Heart right ventricle (tissue), 16 donors: Measurements from ENCODE around the gene LIM2. TPM values are rescaled to one million over a fixed set of nuclear protein-coding genes. Genes with fewer than 3 reads are reported as not detected.
"Not testable (repeated sequence)": the region's sequence is repeated elsewhere in the genome, so short reads cannot be mapped to it uniquely, and the experiment has no call there.

ENCODE experiments used
- ATAC-seq, 8 donors: fragments of 200-7000 bp; cut with Tn5 transposase; one replicate each; pipeline ENCODE4 v1.9.1; 2020; ENCODE audit warnings: mild to moderate bottlenecking in 8 of 8, moderate library complexity in 8 of 8, moderate number of reproducible peaks in 1 of 8
- DNase-seq, 2 donors: peaks; one replicate each; pipeline ENCODE4 v3.0.0-alpha.2; 2020
- H3K27ac ChIP-seq, 10 donors: fragments of 200-600 bp; sonication (generic) in 2 of 10; one replicate each; pipeline versions ENCODE4 v1.5.0 to v1.8.0; 2020 to 2022; ENCODE audit warnings: mild to moderate bottlenecking in 3 of 10
- H3K27me3 ChIP-seq, 7 donors: fragments of 200-600 bp; one replicate each; pipeline ENCODE4 v1.8.0; 2021 to 2022; ENCODE audit warnings: mild to moderate bottlenecking in 2 of 7
- H3K36me3 ChIP-seq, 9 donors: fragments of 200-600 bp; sonication (generic) in 1 of 9; one replicate each; pipeline versions ENCODE4 v1.5.0 to v1.8.0; 2020 to 2022; ENCODE audit warnings: mild to moderate bottlenecking in 2 of 9
- H3K4me1 ChIP-seq, 9 donors: fragments of 200-600 bp; sonication (generic) in 1 of 9; one replicate each; pipeline versions ENCODE4 v1.5.0 to v1.8.0; 2020 to 2022; ENCODE audit warnings: mild to moderate bottlenecking in 4 of 9
- H3K4me3 ChIP-seq, 10 donors: fragments of 200-600 bp; sonication (generic) in 2 of 10; one replicate each; pipeline versions ENCODE4 v1.5.0 to v1.8.0; 2020 to 2022; ENCODE audit warnings: mild to moderate bottlenecking in 7 of 10, moderate library complexity in 2 of 10
- H3K9me3 ChIP-seq, 11 donors: fragments of 200-600 bp in 10 of 11; sonication (generic) in 2 of 11; one replicate each; pipeline versions ENCODE4 v1.5.0 to v1.8.0; 2013 to 2022; ENCODE audit warnings: mild to moderate bottlenecking in 2 of 11, control low read depth in 1 of 11, moderate library complexity in 1 of 11
- WGBS, 2 donors: extraction: QIAGEN DNeasy Blood & Tissue Kit; methylation state at CpG; one replicate each; pipeline ENCODE4 v1.1.7; 2013; ENCODE audit warnings: inconsistent platforms in 1 of 2; 5-methylcytosine and 5-hydroxymethylcytosine counted together
- intact Hi-C, 10 donors: fragments of 100-400 bp; cut with DNase I; formaldehyde crosslinking; loops; one replicate each; pipeline versions ENCODE4 v1.11.1 to v1.14.2; 2022
- polyA plus RNA-seq, 2 donors: library from polyadenylated mRNA; stranded (reverse); fragments of 200-250 nt; gene quantifications; one replicate each; pipeline ENCODE4 v1.2.3, GENCODE V29; 2013
- total RNA-seq, 10 donors: library from RNA; stranded (reverse); fragmentation: NEBNext Ultra II Directional in 3 of 10; extraction: Animal tissue kit (Norgen Biotek cat#: 25700) in 3 of 10; gene quantifications; one replicate each; pipeline versions ENCODE4 v1.2.1 to v1.2.4, GENCODE V29; 2021 to 2023
- TF ChIP-seq, protein P1 (sequence below), 9 donors: fragments of 200-600 bp; sonication (generic) in 2 of 9; IDR thresholded peaks; one replicate each; pipeline versions ENCODE4 v1.5.0 to v1.8.0; 2021 to 2022; ENCODE audit warnings: antibody characterized with exemption in 9 of 9, mild to moderate bottlenecking in 5 of 9, moderate library complexity in 1 of 9
- donor health status: Arrhythmogenic right ventricular cardiomyopathy.
- donor health status: ischemic (EF 13 %, LVEDD 7.1; RV severe dilation, severe dysfunction).
- donor health status: healthy with polysubstance abuse.
- donor health status: DM: no; HTN: yes; CAD: no.
- donor health status: DM: no; HTN: no; CAD: no.
- donor health status: ischemic (EF 25% LVEDD 6.9; RV normal size, moderate dysfunction).
- donor health status: ischemic (EF 25% LVEDD 5.7; RV mildly dilated, moderate dysfunction).
- donor health status: healthy.
- donor health status: DM: yes; HTN: yes; CAD: no.
- donor health status: Ischemic cardiomyopathy.
- donor health status: ischemic (EF 35%, LVEDD 5.7; RV mildly dilated, moderate dysfunction).
- donor health status: nonischemic (EF 11% LVEDD 7.7; RV severe dilation, severe dysfunction).
- donor health status: DM: yes; HTN: yes; CAD: no.
- donor health status: PGD.
- donor health status: ischemic (EF 29% LVEDD 5.4; RV normal size, mild dysfunction).
- donor health status: nonischemic (EF 23%, LVEDD 6.1; RV moderate dilation, normal function).

LIM2 gene
- total and polyA plus RNA-seq, 12 donors, result not detected

GRCh38 chr19:51410950-51411748 lies 23.4 kb upstream of the LIM2 start:
- Histone ChIP-seq H3K27me3 (peaks cover 0 to 12% (median 4%) of the 10 kb centered on the region in 7 donors), H3K9me3 (peaks cover 0 to 2% (median 0%) of the 10 kb centered on the region in 11 donors), H3K4me3 (no peak overlapping the region), H3K36me3 (no peaks in the 10 kb centered on the region), H3K27ac (no peak overlapping the region), H3K4me1 (peaks cover 0 to 36% (median 0%) of the 10 kb centered on the region in 9 donors)
- intact Hi-C loops, result loop anchor here in 1 of 10 donors (5.0 kb wide), 1 partner anchor 74 kb away; no protein-coding TSS in a partner anchor
- WGBS, 2 donors, result 89 to 91% methylated on average over 15 of the region's 15 CpGs
- DNase-seq (no peak), ATAC-seq (no peak)
- TF ChIP-seq, protein P1, sequence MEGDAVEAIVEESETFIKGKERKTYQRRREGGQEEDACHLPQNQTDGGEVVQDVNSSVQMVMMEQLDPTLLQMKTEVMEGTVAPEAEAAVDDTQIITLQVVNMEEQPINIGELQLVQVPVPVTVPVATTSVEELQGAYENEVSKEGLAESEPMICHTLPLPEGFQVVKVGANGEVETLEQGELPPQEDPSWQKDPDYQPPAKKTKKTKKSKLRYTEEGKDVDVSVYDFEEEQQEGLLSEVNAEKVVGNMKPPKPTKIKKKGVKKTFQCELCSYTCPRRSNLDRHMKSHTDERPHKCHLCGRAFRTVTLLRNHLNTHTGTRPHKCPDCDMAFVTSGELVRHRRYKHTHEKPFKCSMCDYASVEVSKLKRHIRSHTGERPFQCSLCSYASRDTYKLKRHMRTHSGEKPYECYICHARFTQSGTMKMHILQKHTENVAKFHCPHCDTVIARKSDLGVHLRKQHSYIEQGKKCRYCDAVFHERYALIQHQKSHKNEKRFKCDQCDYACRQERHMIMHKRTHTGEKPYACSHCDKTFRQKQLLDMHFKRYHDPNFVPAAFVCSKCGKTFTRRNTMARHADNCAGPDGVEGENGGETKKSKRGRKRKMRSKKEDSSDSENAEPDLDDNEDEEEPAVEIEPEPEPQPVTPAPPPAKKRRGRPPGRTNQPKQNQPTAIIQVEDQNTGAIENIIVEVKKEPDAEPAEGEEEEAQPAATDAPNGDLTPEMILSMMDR (IDR thresholded peaks at IDR 0.05), result no peak

GRCh38 chr19:51407511-51408131 lies 19.8 kb upstream of the LIM2 start:
- DNase-seq, result no peak
- TF ChIP-seq, protein P1 (IDR thresholded peaks at IDR 0.05), result peak in 7 of 9 donors; percentile 23 to 43 (median 33)
- Histone ChIP-seq H3K36me3 (no peaks in the 10 kb centered on the region), H3K27ac (peak overlapping the region in 1 of 10 donors; percentile 59), H3K4me1 (peaks cover 0 to 35% (median 0%) of the 10 kb centered on the region in 9 donors), H3K27me3 (peaks cover 0 to 12% (median 0%) of the 10 kb centered on the region in 7 donors), H3K4me3 (no peak overlapping the region), H3K9me3 (peaks cover 0 to 13% (median 0%) of the 10 kb centered on the region in 11 donors)
- peak in 2 of 8 donors; percentile 20 to 31 for ATAC-seq
- 42 to 47% methylated on average over 6 of the region's 6 CpGs for WGBS, 2 donors
- intact Hi-C loops, result loop anchor here in 1 of 10 donors (5.0 kb wide), 1 partner anchor 70 kb away; no protein-coding TSS in a partner anchor

DNA sequence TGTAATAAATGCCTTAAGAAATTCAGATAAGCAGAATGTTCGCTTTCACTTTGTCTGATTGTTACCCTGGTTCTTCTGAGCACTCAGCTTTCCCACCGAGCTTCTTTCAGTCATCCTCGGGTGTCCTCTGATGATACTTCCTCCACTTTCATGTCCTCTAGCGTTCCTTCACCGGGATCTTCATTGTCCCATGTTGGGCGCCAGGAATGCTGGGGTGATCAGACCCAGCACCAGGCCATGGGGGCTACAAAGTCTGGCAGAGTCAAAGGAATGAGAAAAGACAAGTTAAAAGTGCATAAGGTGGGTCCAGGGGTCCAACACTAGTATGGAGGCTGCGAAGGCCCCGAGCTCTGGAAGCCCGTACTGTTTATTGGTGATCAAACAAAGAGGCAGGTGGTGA lies 14.3 kb upstream of the LIM2 start:
- TF ChIP-seq, protein P1 (IDR thresholded peaks at IDR 0.05), result no peak

GRCh38 chr19:51399936-51400335 lies 12.2 kb upstream of the LIM2 start:
- not testable (repeated sequence) for H3K27ac ChIP-seq, ATAC-seq, H3K4me3 ChIP-seq, H3K36me3 ChIP-seq, DNase-seq, H3K27me3 ChIP-seq
- WGBS, 2 donors, result 82 to 91% methylated on average over 7 of the region's 7 CpGs
- H3K9me3 ChIP-seq, result peaks cover 0 to 20% (median 5%) of the 10 kb centered on the region in 11 donors
- intact Hi-C loops, result loop anchor here in 1 of 10 donors (10.0 kb wide), 1 partner anchor 65 kb away; no protein-coding TSS in a partner anchor
- peaks cover 0 to 13% (median 0%) of the 10 kb centered on the region in 9 donors for H3K4me1 ChIP-seq

More for the DNA sequence above, 14.3 kb upstream of the LIM2 start:
- DNase-seq (no peak), ATAC-seq (no peak)
- H3K9me3 ChIP-seq, result peaks cover 0 to 23% (median 5%) of the 10 kb centered on the region in 11 donors
- intact Hi-C loops, result no loop called here
- no peak overlapping the region for H3K4me3 ChIP-seq
- no peak overlapping the region for H3K27ac ChIP-seq
- 95% methylated on average over 9 of the region's 9 CpGs for WGBS, 2 donors
- peaks cover 0 to 9% (median 0%) of the 10 kb centered on the region in 7 donors for H3K27me3 ChIP-seq
- H3K36me3 ChIP-seq, result no peaks in the 10 kb centered on the region
- peaks cover 0 to 11% (median 0%) of the 10 kb centered on the region in 9 donors for H3K4me1 ChIP-seq
